Natural killer cell treated with Interleukin-12 subunit alpha and Interleukin-12 subunit beta and Interleukin-15 and Interleukin-18, amount 100 ng/mL, for 72 hours (primary cell): ENCODE results near the gene PRDM16. TPM values are rescaled to one million over a fixed set of nuclear protein-coding genes. Genes with fewer than 3 reads are reported as not detected.

ENCODE experiments used
- ATAC-seq, 2 donors: fragments of 150-1000 bp; cut with Tn5 transposase in 1 of 2; sonication (Bioruptor Pico), chemical (Tn5 transposase) in 1 of 2; 2 replicates each; pipeline ENCODE4 v1.10.0; 2021
- DNase-seq: peaks from one replicate; pipeline ENCODE4 v3.0.0; 2022; ENCODE audit warnings: low spot score
- H3K27ac Mint-ChIP-seq, 2 donors: 1 replicate in 1 of 2; 2 replicates in 1 of 2; pipeline ENCODE4 v1.8.0; 2022; ENCODE audit warnings: mixed read lengths in 2 of 2, mild to moderate bottlenecking in 1 of 2, moderate library complexity in 1 of 2
- H3K27me3 Mint-ChIP-seq, 2 donors: 1 replicate in 1 of 2; 2 replicates in 1 of 2; pipeline ENCODE4 v1.8.0; 2022; ENCODE audit warnings: mixed read lengths in 2 of 2
- H3K36me3 Mint-ChIP-seq: one replicate; pipeline ENCODE4 v1.8.0; 2022; ENCODE audit warnings: mixed read lengths
- H3K4me1 Mint-ChIP-seq, 2 donors: 1 replicate in 1 of 2; 2 replicates in 1 of 2; pipeline ENCODE4 v1.8.0; 2022; ENCODE audit warnings: low read depth in 2 of 2, mixed read lengths in 2 of 2, mild to moderate bottlenecking in 1 of 2
- H3K4me3 Mint-ChIP-seq: one replicate; pipeline ENCODE4 v1.8.0; 2022; ENCODE audit warnings: mixed read lengths
- H3K9me3 Mint-ChIP-seq: 2 replicates; pipeline ENCODE4 v1.8.0; 2022; ENCODE audit warnings: mixed read lengths
- total RNA-seq, 2 donors: library from RNA; stranded (reverse); gene quantifications; one replicate each; pipeline ENCODE4 v1.2.3, GENCODE V29; 2022

Gene PRDM16
- total RNA-seq, 2 donors from 2014 or later, result not detected

DNA sequence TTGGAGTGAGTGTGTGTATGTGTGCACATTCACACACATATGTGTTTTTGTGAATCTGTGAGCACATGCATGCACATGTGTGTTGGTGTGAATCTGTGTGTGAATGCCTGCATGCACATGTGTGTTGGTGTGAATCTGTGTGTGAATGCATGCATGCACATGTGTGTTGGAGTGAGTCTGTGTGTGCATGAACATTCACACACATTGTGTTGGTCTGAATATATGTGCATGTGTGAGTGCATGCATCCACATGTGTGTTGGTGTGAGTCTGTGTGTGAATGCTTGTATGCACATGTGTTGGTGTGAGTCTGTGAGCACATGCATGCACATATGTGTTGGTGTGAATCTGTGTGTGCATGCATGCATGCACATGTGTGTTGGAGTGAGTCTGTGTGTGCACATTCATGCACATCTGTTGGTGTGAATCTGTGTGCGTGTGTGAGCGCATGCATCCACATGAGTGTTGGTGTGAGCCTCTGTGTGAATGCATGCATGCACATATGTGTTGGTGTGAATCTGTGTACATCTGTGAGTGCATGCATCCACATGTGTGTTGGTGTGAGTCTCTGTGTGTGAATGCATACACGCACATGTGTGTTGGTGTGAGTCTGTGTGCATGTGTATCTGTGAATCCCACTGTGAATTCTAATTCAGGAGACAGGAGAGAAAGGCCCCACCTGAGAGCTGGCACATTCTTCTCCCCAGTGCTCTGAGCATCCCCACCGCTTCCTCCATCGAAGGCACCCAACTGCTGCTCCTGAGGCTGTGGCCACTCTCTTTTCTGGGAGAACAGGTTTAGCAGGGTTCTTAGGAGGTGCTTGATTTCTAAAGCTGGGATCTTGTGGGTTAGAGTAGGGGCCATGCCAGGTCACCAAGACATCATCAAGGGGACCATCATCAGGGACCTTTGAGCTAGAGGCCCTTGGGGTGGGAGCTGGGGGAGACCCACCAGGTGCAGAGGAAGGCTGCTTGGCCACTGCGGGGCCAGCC, 267.9 kb downstream of the PRDM16 start:
- no peaks in the 10 kb centered on the region for H3K4me1 Mint-ChIP-seq
- H3K27me3 Mint-ChIP-seq, result peaks cover 0 to 6% of the 10 kb centered on the region in 2 donors
- DNase-seq (no peak), ATAC-seq (no peak)
- no peak overlapping the region for H3K27ac Mint-ChIP-seq
- no peaks in the 10 kb centered on the region for H3K36me3 Mint-ChIP-seq
- H3K4me3 Mint-ChIP-seq, result no peak overlapping the region
- no peaks in the 10 kb centered on the region for H3K9me3 Mint-ChIP-seq

DNA sequence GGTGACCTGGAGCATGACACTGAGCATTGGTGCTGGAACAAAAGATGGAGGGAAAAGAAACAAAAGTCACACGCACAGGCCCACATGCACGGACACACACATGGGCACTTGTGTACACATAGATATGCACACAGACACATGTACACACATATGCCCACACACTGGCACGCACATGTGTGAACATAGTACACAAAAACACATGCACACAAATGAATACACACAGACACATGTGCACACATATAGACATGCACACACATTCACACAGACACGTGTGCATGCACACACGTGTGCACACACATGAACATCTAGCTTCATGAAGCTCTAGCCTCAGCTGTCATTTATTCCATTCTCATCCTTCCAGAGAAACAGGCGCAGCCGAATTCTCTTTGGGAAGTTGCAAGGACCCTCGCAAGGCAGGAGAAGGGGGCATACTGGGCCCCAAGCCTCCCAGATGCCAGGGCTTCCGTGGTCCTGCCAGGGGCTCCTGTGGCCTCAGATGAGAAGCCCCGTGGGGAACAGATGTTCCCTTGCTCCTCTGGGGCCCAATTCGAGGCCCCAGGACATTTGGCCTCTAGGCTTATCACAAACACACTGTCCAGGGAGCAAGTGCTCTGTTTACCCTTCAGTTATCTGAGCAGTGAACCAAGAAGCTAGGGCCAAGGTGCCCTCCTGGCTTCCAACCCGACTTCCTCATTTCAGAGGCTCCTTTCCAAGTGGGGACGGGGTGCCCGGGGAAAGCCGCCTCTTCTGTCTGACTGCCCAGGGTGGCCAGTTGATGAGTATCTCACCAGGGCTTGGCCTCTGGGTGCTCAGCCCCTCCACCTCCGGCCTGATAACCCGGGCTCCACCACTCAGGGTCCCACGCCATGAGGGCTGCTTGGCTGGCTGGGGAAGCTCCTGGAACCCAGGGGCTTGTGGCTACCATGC, 269.1 kb downstream of the PRDM16 start:
- no peaks in the 10 kb centered on the region for H3K9me3 Mint-ChIP-seq
- no peaks in the 10 kb centered on the region for H3K4me1 Mint-ChIP-seq
- no peak overlapping the region for H3K4me3 Mint-ChIP-seq
- peaks cover 0 to under 1% of the 10 kb centered on the region in 2 donors for H3K27me3 Mint-ChIP-seq
- H3K36me3 Mint-ChIP-seq, result no peaks in the 10 kb centered on the region
- DNase-seq (no peak), ATAC-seq (no peak)
- no peak overlapping the region for H3K27ac Mint-ChIP-seq

DNA sequence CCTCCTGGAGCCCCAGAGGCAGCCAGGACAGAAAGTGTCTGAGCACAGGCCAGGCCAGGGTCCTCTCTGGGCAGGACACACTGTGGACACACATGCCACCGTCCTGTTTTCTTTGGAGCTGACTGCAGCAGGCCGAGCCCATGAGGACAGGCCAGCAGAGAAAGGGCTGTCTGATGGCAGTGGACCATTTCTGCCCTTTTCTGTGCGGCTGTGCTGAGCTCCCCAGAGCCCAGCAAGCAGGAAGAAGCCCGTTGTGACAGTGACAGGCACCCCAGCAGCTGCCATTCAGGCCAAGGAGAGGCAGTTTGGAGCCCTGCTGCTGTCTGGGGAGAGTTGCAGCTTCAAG, 269.7 kb downstream of the PRDM16 start:
- DNase-seq, result no peak
- Mint-ChIP-seq H3K9me3 (no peaks in the 10 kb centered on the region), H3K36me3 (peaks cover 4% of the 10 kb centered on the region), H3K27ac (no peak overlapping the region), H3K4me3 (no peak overlapping the region), H3K4me1 (no peaks in the 10 kb centered on the region), H3K27me3 (no peaks in the 10 kb centered on the region)
- no peak for ATAC-seq

DNA sequence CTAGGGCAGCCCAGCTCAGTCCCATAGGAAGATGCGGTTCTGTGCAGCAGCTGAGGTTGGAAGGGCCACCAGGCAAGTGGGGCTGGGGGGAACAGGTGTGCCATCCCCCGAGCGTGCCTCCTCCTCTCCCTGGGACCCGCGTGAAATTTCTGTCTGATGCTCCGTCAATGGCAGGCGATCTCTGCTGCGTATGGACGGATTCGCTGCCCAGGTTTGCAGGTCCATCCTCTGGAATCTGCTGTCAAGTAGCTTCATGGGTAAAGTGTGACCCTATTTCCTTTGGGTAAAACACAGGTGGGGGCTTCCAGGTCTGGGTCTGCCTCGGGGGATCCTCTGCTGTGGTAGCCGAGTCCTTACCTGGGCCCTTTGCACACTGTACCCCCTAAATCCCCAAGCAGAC, 270.9 kb downstream of the PRDM16 start:
- Mint-ChIP-seq H3K27me3 (peaks cover 0 to 4% of the 10 kb centered on the region in 2 donors), H3K27ac (no peak overlapping the region), H3K4me1 (no peaks in the 10 kb centered on the region), H3K4me3 (no peak overlapping the region), H3K36me3 (peaks cover 15% of the 10 kb centered on the region), H3K9me3 (no peaks in the 10 kb centered on the region)
- ATAC-seq (no peak), DNase-seq (no peak)

DNA sequence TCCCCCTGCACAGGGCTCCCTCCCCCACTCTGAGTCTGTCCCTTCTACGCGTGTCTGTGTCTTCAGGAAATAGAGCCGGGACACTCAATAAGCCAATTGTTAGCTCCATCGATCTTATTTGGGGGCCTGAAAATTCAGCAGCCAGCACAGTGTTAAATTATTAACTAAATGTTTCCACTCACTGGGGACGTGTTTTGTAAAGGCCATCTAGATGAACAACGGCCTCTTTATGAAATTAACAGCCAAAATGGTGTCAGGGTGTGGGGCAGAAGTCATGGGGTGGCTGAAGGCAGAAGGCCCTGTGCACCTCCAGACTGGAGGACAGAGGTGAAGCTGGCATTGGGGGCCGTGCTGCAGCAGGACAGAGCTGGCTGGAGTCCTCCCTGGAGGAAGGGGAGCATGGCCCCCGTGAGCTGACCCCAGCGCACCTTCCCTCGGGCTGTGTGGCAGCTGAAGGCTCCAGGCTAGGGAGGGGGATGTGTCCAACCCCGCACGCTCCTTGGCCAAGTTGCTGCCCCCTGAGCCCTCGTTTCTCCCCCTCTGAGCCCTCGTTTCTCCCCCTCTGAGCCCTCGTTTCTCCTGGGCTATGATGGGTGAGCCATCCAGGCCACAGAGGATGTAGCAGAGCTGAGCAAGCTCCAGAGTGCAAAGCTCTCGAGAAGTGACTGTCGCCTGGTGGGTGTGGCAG, 271.7 kb downstream of the PRDM16 start:
- H3K36me3 Mint-ChIP-seq, result peaks cover 15% of the 10 kb centered on the region

DNA sequence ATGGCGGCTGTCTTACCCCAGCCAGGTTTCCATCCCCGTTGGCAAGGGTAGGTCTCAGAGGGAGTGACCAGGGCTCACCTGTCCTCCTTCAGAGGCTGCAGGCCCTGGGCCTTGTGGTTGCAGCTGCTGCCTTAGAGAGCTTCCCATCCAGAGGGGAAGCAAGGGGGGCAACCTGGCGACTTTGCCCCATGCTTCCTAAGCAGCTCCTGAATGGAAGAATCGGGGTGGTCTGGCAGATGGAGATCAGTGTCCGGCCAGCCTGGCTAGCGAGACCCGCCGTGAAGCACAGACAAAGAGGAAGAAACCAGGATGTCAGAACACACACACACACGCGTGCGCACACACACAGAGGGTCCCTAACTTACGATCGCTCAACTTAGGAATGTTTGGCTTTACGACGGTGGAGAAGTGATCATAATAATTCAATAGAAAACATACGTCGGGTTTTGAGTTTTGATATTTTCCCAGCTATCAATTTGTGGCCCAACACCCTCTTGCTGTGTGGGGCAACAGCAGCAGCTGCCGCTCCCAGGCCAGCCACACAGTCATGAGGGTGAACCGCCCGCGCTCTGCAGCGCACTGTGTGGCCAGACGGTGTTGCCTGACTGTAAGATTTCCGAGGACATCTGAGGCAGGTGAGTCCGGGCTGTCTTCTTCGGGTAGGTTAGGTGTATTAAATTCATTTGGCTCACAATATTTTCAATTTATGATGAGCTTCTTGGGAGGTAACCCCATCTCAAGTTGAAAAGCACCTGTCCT, 272.4 kb downstream of the PRDM16 start:
- DNase-seq, result no peak
- H3K4me1 Mint-ChIP-seq, result no peaks in the 10 kb centered on the region
- H3K36me3 Mint-ChIP-seq, result peaks cover 15% of the 10 kb centered on the region
- H3K27ac Mint-ChIP-seq, result no peak overlapping the region
- H3K4me3 Mint-ChIP-seq, result no peak overlapping the region
- H3K27me3 Mint-ChIP-seq, result peaks cover 0 to 4% of the 10 kb centered on the region in 2 donors
- no peak for ATAC-seq
- H3K9me3 Mint-ChIP-seq, result no peaks in the 10 kb centered on the region

More for the DNA sequence above, 271.7 kb downstream of the PRDM16 start:
- Mint-ChIP-seq H3K27me3 (peaks cover 0 to 4% of the 10 kb centered on the region in 2 donors), H3K4me3 (no peak overlapping the region), H3K9me3 (no peaks in the 10 kb centered on the region), H3K27ac (no peak overlapping the region), H3K4me1 (no peaks in the 10 kb centered on the region)
- no peak for DNase-seq
- ATAC-seq, result no peak

DNA sequence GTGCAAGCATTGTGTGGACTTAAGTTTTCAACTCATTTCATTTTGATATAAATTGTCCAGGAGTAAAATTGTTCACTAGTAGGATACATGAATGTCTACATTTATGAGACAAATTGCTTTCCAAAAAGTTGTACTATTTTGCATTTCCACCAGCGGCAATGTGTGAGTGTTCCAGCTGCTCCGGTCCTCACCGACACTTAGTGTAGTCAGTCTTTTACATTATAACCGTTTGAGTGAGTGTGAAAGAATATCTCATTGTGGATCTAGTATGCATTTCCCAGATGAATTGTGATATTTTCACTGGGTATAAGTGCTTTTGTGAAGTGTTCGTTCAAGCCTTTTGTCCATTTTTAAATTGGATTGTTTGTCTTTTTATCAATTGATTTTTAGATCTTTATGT, 274.0 kb downstream of the PRDM16 start:
- ATAC-seq (no peak), DNase-seq (no peak)
- Mint-ChIP-seq H3K9me3 (no peaks in the 10 kb centered on the region), H3K27me3 (peaks cover 0 to 7% of the 10 kb centered on the region in 2 donors), H3K4me1 (no peaks in the 10 kb centered on the region), H3K36me3 (peaks cover 15% of the 10 kb centered on the region), H3K27ac (no peak overlapping the region), H3K4me3 (no peak overlapping the region)

DNA sequence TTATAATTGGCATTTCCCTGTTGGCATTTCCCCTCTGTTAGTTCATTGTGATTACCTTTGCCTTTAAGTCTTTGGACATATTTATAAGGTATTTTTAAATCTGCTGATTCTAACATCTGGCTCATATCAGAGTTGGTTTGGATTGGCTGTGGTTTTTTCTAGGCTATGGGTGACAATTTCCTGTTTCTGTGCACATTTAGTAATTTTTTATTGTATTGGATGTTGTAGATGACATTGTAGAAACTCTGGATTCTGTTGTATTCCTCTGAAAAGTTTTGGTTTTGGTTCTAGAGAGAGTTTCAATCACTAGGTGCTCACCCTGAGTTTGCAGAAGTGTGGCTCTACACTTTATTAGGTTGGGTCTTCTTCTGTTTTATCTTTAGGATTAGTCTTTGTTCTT, 275.4 kb downstream of the PRDM16 start:
- Mint-ChIP-seq H3K9me3 (no peaks in the 10 kb centered on the region), H3K4me3 (no peak overlapping the region), H3K27ac (no peak overlapping the region), H3K27me3 (peaks cover 0 to 7% of the 10 kb centered on the region in 2 donors), H3K36me3 (peaks cover 15% of the 10 kb centered on the region), H3K4me1 (no peaks in the 10 kb centered on the region)
- no peak for DNase-seq
- ATAC-seq, result no peak

DNA sequence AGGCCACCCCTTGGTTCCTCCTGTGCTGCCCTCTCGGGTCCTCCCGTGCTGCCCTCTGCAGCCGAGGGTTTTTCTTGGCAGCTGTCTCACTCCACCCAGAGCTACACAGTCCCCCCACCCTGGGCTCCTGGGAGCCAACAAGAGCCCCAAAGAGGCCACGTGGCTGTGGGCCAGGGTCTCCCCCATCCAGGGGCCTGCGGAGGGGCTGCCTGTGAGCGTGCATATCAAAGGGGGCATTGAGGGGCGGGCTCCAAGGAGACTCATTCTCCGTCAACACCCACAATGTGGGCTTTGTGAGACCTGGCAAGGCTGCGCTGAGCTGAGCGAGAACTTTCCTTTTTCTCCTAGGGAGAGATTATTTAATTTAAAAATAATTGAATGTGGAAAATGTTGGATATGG, 276.8 kb downstream of the PRDM16 start:
- Mint-ChIP-seq H3K27me3 (peaks cover 0 to 11% of the 10 kb centered on the region in 2 donors), H3K9me3 (no peaks in the 10 kb centered on the region), H3K4me1 (no peaks in the 10 kb centered on the region), H3K27ac (no peak overlapping the region), H3K4me3 (no peak overlapping the region), H3K36me3 (peaks cover 15% of the 10 kb centered on the region)
- ATAC-seq (no peak), DNase-seq (no peak)

DNA sequence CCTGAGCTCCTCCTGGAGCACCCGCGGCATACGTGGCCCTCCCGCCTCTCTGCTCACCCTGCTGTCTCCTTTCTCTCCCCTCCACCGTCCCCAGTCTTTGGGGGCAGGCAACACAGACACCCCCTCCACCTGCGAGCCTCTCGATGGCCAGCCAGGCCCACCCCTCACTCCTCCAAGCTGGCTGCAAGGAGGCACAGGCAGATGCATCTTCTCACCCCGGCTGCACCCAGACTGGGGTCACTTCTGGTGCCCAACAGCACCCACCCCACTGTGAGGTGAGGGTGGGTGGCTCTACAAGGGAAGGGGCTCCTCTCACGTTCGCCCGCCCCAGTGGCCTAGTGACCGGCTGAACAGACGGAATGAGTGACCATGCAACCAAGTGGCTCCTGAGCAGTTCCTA, 277.5 kb downstream of the PRDM16 start:
- peaks cover 0 to 11% of the 10 kb centered on the region in 2 donors for H3K27me3 Mint-ChIP-seq
- no peaks in the 10 kb centered on the region for H3K9me3 Mint-ChIP-seq
- DNase-seq, result no peak
- H3K4me3 Mint-ChIP-seq, result no peak overlapping the region
- H3K4me1 Mint-ChIP-seq, result no peaks in the 10 kb centered on the region
- peaks cover 15% of the 10 kb centered on the region for H3K36me3 Mint-ChIP-seq
- no peak for ATAC-seq
- no peak overlapping the region for H3K27ac Mint-ChIP-seq

DNA sequence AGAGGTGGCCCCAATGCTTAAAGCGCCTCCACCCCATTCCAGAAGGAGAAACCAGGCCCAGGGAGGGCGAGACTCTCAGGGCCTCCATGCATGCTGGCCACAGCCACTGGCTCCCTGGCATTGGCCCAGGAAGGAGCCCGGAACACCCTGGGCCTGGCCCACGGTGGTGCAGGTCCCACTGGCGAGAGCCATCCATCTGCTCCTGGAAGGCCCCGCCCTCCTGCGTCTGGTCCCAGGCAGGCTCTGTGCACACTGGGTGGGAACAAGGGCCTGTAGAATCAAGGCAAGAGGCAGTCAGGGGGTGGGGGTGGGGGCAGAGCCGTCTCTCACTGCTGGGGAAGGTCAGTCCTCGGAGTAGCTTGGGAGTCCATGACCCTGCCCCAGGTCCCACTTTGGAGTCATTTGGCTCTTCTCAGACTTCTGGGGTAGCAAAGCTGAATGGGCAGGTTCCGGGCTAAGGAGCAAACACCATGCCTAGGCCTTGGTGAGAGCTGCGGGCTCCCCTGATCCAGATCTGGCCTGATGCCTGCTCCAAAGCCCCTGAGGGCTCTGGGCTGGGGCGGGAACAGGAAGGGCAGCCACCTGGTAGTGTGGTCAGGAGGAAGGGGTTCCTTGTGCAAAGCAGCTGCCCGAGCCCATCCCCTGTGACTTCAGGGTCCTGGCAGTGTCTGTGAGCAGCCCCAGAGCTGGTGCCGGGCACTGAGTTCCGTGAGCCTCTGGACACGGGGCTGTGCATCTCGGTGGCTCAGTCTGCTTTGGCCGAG, 278.4 kb downstream of the PRDM16 start:
- peaks cover 15% of the 10 kb centered on the region for H3K36me3 Mint-ChIP-seq
- no peak overlapping the region for H3K27ac Mint-ChIP-seq
- peaks cover 4 to 13% of the 10 kb centered on the region in 2 donors for H3K27me3 Mint-ChIP-seq
- no peaks in the 10 kb centered on the region for H3K9me3 Mint-ChIP-seq
- H3K4me1 Mint-ChIP-seq, result peaks cover 0 to 2% of the 10 kb centered on the region in 2 donors
- no peak for ATAC-seq
- no peak overlapping the region for H3K4me3 Mint-ChIP-seq
- DNase-seq, result no peak

DNA sequence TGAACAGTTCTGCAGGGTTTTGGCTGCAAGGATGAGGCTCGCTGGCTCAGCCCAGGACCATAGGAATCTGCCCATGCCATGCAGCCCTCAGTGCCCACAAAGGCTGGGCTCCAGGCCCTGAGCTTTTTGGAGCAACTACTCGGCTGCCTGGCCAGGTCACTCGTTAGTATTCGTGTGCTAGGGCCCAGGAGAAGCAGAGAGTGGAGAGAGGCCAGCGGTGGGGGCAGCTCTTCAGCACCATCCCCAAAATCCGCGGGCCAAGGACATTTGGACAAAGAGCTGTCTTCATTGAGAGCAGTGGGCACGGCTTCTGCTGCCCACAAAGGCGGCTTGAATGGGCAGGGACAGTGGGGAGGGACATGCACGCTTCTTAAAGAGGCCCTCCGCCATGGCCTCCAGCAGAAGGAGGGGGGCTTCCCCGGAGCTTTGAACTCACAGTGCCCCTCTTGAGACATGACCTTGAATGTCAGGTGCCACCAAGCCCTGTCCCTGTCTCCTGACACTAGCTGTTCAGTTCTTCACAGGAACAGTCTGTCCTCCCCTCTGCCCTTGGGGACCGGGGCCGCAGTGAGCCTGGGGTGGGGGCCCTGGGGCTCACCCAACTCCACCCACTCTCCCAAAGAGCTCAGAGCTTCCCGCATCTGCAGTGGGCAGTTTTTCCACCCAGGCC, 279.3 kb downstream of the PRDM16 start:
- H3K9me3 Mint-ChIP-seq, result no peaks in the 10 kb centered on the region
- H3K27ac Mint-ChIP-seq, result no peak overlapping the region
- peaks cover 0 to 2% of the 10 kb centered on the region in 2 donors for H3K4me1 Mint-ChIP-seq
- ATAC-seq (no peak), DNase-seq (no peak)
- peaks cover 7 to 14% of the 10 kb centered on the region in 2 donors for H3K27me3 Mint-ChIP-seq
- H3K36me3 Mint-ChIP-seq, result peaks cover 14% of the 10 kb centered on the region
- H3K4me3 Mint-ChIP-seq, result no peak overlapping the region
